ENCODE data around the gene NOB1. TPM values are rescaled to one million over a fixed set of nuclear protein-coding genes. Genes with fewer than 3 reads are reported as not detected.

NOB1 gene
- total and polyA plus RNA-seq, 4 donors: 6.9 to 19.7 (median 12.5) TPM

- TF ChIP-seq, protein P1, sequence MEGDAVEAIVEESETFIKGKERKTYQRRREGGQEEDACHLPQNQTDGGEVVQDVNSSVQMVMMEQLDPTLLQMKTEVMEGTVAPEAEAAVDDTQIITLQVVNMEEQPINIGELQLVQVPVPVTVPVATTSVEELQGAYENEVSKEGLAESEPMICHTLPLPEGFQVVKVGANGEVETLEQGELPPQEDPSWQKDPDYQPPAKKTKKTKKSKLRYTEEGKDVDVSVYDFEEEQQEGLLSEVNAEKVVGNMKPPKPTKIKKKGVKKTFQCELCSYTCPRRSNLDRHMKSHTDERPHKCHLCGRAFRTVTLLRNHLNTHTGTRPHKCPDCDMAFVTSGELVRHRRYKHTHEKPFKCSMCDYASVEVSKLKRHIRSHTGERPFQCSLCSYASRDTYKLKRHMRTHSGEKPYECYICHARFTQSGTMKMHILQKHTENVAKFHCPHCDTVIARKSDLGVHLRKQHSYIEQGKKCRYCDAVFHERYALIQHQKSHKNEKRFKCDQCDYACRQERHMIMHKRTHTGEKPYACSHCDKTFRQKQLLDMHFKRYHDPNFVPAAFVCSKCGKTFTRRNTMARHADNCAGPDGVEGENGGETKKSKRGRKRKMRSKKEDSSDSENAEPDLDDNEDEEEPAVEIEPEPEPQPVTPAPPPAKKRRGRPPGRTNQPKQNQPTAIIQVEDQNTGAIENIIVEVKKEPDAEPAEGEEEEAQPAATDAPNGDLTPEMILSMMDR (IDR thresholded peaks at IDR 0.05; ENCODE audit: low read depth, low read length, missing input control): no peak
- no peak for TF ChIP-seq YY1 (IDR thresholded peaks at IDR 0.05)
- no peak for TF ChIP-seq NR2F2 (IDR thresholded peaks at IDR 0.05)
These were observed 33.2 kb downstream of the NOB1 start (continued) for GRCh38 chr16:69721441-69721957.

- Histone ChIP-seq H3K36me3 (ENCODE audit: control insufficient read depth in 4 of 4, insufficient read depth in 3 of 4, low read depth in 1 of 4, low read length in 3 of 4) (peaks cover 0 to 2% (median 0%) of the 10 kb centered on the region in 4 donors), H3K9ac (ENCODE audit: low read depth in 1 of 2, low read length in 2 of 2) (no peak overlapping the region), H3K4me1 (ENCODE audit: control insufficient read depth in 4 of 4, insufficient read depth in 4 of 4, low read length in 3 of 4) (no peaks in the 10 kb centered on the region), H3K9me3 (ENCODE audit: control insufficient read depth in 4 of 4, low read length in 3 of 4) (no peaks in the 10 kb centered on the region), H3K27ac (ENCODE audit: low read depth in 1 of 2, low read length in 2 of 2) (no peak overlapping the region), H3K27me3 (ENCODE audit: control insufficient read depth in 4 of 4, insufficient read depth in 4 of 4, low read length in 3 of 4) (no peaks in the 10 kb centered on the region), H3K4me3 (ENCODE audit: low read depth in 1 of 3, low read length in 3 of 3) (no peak overlapping the region)
- TF ChIP-seq RAD21 (IDR thresholded peaks at IDR 0.05): no peak
- TF ChIP-seq YY1 (IDR thresholded peaks at IDR 0.05): no peak
- no peak for TF ChIP-seq EGR1 (IDR thresholded peaks at IDR 0.05; ENCODE audit: low read depth in 2 of 2)
- no peak for TF ChIP-seq FOXA1 (IDR thresholded peaks at IDR 0.05)
- TF ChIP-seq JUND (IDR thresholded peaks at IDR 0.05): no peak
- TF ChIP-seq RXRA (IDR thresholded peaks at IDR 0.05): no peak
- TF ChIP-seq HNF4A (conservative IDR thresholded peaks at IDR 0.05): no peak
- TF ChIP-seq ATF3 (IDR thresholded peaks at IDR 0.05): no peak
- WGBS: 93% methylated on average over 10 of the region's 10 CpGs
- DNase-seq (ENCODE audit: low spot score): no peak
These were observed 33.8 kb downstream of the NOB1 start for GRCh38 chr16:69720822-69721430.

DNA sequence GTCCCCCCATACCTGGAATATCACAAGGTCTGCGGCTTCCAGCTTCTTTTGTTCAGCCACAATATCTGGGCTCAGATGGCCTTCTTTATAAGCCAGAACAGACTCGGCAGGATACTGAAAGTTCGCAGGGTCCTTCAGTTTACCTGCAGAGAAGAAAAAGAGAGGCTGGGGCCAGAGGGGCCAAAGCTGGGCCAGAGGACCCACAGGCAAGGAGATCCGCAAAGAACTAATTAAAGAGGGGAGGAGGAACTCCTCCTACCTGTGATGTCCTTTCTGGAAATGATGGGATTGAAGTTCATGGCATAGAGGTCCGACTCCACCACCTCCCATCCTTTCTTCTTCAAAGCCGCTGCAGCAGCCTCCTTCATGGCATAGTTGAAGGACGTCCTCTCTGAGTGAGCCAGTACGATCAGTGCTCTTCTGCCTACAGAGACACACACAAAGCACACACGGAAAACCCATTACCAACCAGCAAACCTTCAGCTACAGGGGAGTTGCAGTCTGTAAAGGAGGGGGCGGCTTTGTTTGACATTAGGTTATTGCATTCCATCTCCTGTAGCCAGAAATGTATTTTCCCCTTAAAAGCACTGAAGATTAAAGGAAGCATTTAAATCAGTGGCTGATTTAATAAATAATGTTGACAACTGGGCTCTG lies 36.5 kb downstream of the NOB1 start:
- H3K4me1 ChIP-seq (ENCODE audit: control insufficient read depth in 4 of 4, insufficient read depth in 4 of 4, low read length in 3 of 4): no peaks in the 10 kb centered on the region
- WGBS: 86% methylated on average over 10 of the region's 10 CpGs
- H3K27ac ChIP-seq (ENCODE audit: low read depth in 1 of 2, low read length in 2 of 2): no peak overlapping the region
- peaks cover 0 to 2% (median 0%) of the 10 kb centered on the region in 4 donors for H3K36me3 ChIP-seq (ENCODE audit: control insufficient read depth in 4 of 4, insufficient read depth in 3 of 4, low read depth in 1 of 4, low read length in 3 of 4)
- H3K27me3 ChIP-seq (ENCODE audit: control insufficient read depth in 4 of 4, insufficient read depth in 4 of 4, low read length in 3 of 4): no peaks in the 10 kb centered on the region
- H3K9me3 ChIP-seq (ENCODE audit: control insufficient read depth in 4 of 4, low read length in 3 of 4): no peaks in the 10 kb centered on the region
- DNase-seq (ENCODE audit: low spot score): no peak
- no peak overlapping the region for H3K4me3 ChIP-seq (ENCODE audit: low read depth in 1 of 3, low read length in 3 of 3)
- no peak overlapping the region for H3K9ac ChIP-seq (ENCODE audit: low read depth in 1 of 2, low read length in 2 of 2)
- no peak for TF ChIP-seq JUND (IDR thresholded peaks at IDR 0.05)

DNA sequence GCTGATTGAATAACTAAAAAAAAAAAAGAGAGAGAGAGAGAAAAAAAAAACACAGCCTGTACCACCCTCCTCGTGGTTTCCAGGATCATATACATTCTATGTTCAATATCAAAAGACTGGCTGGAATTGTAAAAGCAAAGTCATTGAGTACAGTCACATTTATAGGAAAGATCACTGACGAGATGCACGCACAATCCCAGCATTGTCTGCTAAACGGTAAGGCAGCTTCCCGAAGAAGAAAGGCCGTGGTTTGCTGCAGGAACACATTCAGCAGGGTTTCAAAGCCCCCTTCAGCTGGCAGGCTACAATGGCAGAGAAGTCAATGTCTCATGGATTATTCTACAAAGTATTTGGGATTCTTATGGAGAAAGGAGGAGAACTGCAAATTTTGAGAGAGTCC lies 37.7 kb downstream of the NOB1 start:
- no peak for DNase-seq (ENCODE audit: low spot score)
- TF ChIP-seq EGR1 (IDR thresholded peaks at IDR 0.05; ENCODE audit: low read depth in 2 of 2) (no peak), HNF4G (IDR thresholded peaks at IDR 0.05) (no peak), YY1 (IDR thresholded peaks at IDR 0.05) (no peak), SP1 (IDR thresholded peaks at IDR 0.05) (no peak)
- Histone ChIP-seq H3K4me1 (ENCODE audit: control insufficient read depth in 4 of 4, insufficient read depth in 4 of 4, low read length in 3 of 4) (no peaks in the 10 kb centered on the region), H3K27me3 (ENCODE audit: control insufficient read depth in 4 of 4, insufficient read depth in 4 of 4, low read length in 3 of 4) (no peaks in the 10 kb centered on the region), H3K27ac (ENCODE audit: low read depth in 1 of 2, low read length in 2 of 2) (no peak overlapping the region), H3K4me3 (ENCODE audit: low read depth in 1 of 3, low read length in 3 of 3) (no peak overlapping the region), H3K36me3 (ENCODE audit: control insufficient read depth in 4 of 4, insufficient read depth in 3 of 4, low read depth in 1 of 4, low read length in 3 of 4) (peaks cover 0 to 4% (median 1%) of the 10 kb centered on the region in 4 donors), H3K9me3 (ENCODE audit: control insufficient read depth in 4 of 4, low read length in 3 of 4) (no peaks in the 10 kb centered on the region), H3K9ac (ENCODE audit: low read depth in 1 of 2, low read length in 2 of 2) (no peak overlapping the region)
- 92% methylated on average over 6 of the region's 6 CpGs for WGBS

All from liver (tissue), 9 donors.